Measurements from ENCODE around the gene EFNA1. TPM values are rescaled to one million over a fixed set of nuclear protein-coding genes. Genes with fewer than 3 reads are reported as not detected.

Gene EFNA1
- total and polyA plus RNA-seq, 2 of the 13 experiments (the other 11 are each of a cell fraction or from before 2014, with no cell fraction given) = 81.8 to 874 TPM

- TF ChIP-seq HMGXB3 (CRISPR knock-in tag; IDR thresholded peaks at IDR 0.05; ENCODE audit: borderline replicate concordance) (no peak), ZNF646 (CRISPR knock-in tag; IDR thresholded peaks at IDR 0.05) (no peak), ZSCAN5A (CRISPR knock-in tag; IDR thresholded peaks at IDR 0.05; ENCODE audit: borderline replicate concordance) (no peak), ZBTB3 (CRISPR knock-in tag; IDR thresholded peaks at IDR 0.05; ENCODE audit: borderline replicate concordance, low read depth) (no peak), SUZ12 (IDR thresholded peaks at IDR 0.05; ENCODE audit: low read depth, low read length) (no peak), CREM (IDR thresholded peaks at IDR 0.05) (no peak), CREM (CRISPR knock-in tag; IDR thresholded peaks at IDR 0.05) (no peak), ZNF710 (CRISPR knock-in tag; IDR thresholded peaks at IDR 0.05; ENCODE audit: borderline replicate concordance) (no peak), FOXA1 (IDR thresholded peaks at IDR 0.05) (no peak), FOXA1 (CRISPR knock-in tag; IDR thresholded peaks at IDR 0.05) (no peak), ZZZ3 (CRISPR knock-in tag; IDR thresholded peaks at IDR 0.05; ENCODE audit: borderline replicate concordance) (no peak), CBFB (CRISPR knock-in tag; IDR thresholded peaks at IDR 0.05) (no peak), HNRNPH1 (optimal IDR thresholded peaks at IDR 0.05; ENCODE audit: low read depth, low read length) (no peak), MED8 (CRISPR knock-in tag; IDR thresholded peaks at IDR 0.05; ENCODE audit: insufficient replicate concordance) (no peak), ZSCAN22 (CRISPR knock-in tag; IDR thresholded peaks at IDR 0.05) (no peak), MLLT10 (CRISPR knock-in tag; IDR thresholded peaks at IDR 0.05) (no peak)
Measured at GRCh38 chr1:155176544-155177071, 48.9 kb downstream of the EFNA1 start (continued).

Measured in HepG2 (cell line).